SH-SY5Y (cell line): Measurements from ENCODE around the gene SPSB3.

ENCODE experiments used
- GATA2 ChIP-seq: IDR thresholded peaks from 2 replicates; pipeline ENCODE4 v1.6.1; 2011; ENCODE audit warnings: mild to moderate bottlenecking, low read depth, low read length
- GATA3 ChIP-seq: IDR thresholded peaks from 2 replicates; pipeline ENCODE4 v1.6.1; 2011; ENCODE audit warnings: low read depth, mild to moderate bottlenecking, low read length, moderate library complexity

DNA sequence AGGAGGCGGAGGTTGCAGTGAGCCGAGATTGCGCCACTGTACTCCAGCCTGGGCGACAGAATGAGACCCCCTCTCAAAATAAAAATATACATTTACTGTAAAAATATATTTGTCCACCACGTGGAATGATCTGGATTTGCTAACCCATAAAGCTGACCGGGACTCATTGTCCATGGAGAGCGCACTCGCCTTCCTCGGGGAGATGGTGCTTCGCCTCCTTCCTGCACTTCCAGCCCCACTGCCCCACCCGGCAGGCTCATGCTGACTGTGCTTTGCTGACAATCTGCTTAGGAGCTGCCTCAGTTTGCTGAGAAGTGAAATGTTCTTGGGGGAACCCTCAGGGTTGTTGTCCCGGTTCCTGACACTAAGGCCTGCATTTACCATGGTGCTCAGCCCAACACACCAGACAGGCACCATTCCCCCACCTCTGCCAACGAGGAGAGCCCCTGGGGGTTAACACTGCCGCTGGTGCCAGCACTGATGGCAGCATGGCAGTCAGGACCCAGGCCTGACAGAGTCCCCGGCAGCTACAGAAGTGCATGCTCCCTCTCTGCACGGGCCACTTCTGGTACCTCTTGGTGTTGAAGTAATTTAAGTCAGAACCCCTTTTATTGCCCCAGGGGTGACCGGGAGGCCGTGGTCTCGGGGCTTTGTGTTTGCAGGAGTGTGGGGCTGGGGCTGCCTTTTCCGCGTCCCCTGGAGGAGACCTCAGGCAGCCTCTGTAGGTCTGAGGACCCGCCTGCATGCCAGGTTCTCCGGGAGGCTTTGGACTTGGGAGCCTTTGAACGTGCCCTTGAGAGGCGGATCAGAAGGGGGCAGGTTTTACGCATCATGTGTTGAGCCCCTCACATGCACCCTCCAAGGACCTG is 2.8 kb upstream of the SPSB3 start:
- TF ChIP-seq GATA2 (no peak), GATA3 (no peak)
